ENCODE results near the gene ISY1.
A peak's percentile ranks its signal among the peaks of the same experiment; 100 is the strongest.
"Not testable (repeated sequence)": the region's sequence is repeated elsewhere in the genome, so short reads cannot be mapped to it uniquely, and the experiment has no call there.

ISY1 gene

DNA sequence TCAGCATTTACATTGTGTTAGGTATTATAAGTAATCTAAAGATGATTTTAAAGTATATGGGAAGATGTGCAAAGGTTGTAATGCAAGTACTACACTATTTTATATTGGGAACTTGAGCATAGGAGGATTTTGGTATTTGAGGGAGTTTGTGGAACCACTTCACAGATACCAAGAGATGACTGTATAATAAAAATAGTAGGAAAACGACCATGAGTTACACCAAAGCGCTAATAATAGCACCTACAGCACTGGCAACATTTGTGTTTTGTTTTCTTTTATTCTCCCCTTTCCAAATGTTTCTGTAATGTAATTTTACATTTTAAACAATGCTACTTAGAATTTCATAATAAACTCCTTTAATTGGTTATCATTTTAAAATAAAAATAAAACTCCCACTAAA is 12.3 kb upstream of the ISY1 start:
- no peak for FAIRE-seq
- DNase-seq (ENCODE audit: insufficient read length, low spot score), result no peak

DNA sequence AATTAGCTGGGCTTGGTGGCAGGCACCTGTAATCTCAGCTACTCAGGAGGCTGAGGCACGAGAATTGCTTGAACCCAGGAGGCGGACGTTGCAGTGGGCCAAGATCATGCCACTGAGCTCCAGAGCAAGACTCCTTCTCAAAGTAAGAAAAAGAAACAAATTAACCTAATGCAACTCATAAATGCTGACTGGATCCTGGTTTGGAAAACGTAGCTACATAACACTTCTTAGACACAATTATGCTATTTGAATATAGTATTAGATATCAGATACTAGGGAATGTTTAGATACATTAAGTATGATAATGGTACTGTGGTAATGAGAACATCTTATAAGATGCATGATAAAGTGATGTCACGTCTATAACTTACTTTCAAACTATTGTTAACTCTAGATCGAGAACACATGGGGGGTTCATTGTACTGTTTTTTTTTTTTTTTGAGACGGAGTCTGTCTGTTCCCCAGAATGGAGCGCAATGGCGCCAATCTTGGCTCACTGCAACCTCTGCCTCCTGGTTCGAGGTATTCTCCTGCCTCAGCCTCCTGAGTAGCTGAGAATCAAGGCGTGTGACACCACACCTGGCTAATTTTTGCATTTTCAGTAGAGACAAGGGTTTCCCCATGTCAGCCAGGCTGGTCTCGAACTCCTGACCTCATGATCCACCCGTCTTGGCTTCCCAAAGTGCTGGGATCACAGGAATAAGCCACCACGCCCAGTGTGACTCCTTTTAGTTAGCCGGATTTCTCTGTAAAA is 5.9 kb upstream of the ISY1 start:
- DNase-seq (ENCODE audit: insufficient read length, low spot score) (no peak), FAIRE-seq (no peak)

DNA sequence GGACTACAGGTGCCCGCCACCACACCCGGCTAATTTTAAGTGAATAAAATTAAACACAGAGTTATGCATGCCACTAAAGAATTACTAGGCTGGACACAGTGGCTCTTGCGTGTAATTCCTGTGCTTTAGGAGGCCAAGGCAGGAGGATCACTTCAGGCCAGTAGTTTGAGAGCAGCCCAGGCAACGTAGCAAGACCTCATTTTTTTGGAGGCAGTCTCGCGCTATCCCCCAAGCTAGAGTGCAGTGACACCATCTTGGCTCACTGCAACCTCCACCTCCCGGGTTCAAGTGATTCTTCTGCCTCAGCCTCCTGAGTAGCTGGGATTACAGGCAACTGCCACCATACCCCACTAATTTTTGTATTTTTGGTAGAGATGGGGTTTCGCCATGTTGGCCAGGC is 4.7 kb upstream of the ISY1 start:
- not testable (repeated sequence) for DNase-seq (ENCODE audit: insufficient read length, low spot score); FAIRE-seq

- DNase-seq (ENCODE audit: insufficient read length, low spot score) (no peak), FAIRE-seq (no peak)
Measured at GRCh38 chr3:129164500-129164899, 3.6 kb upstream of the ISY1 start.

DNA sequence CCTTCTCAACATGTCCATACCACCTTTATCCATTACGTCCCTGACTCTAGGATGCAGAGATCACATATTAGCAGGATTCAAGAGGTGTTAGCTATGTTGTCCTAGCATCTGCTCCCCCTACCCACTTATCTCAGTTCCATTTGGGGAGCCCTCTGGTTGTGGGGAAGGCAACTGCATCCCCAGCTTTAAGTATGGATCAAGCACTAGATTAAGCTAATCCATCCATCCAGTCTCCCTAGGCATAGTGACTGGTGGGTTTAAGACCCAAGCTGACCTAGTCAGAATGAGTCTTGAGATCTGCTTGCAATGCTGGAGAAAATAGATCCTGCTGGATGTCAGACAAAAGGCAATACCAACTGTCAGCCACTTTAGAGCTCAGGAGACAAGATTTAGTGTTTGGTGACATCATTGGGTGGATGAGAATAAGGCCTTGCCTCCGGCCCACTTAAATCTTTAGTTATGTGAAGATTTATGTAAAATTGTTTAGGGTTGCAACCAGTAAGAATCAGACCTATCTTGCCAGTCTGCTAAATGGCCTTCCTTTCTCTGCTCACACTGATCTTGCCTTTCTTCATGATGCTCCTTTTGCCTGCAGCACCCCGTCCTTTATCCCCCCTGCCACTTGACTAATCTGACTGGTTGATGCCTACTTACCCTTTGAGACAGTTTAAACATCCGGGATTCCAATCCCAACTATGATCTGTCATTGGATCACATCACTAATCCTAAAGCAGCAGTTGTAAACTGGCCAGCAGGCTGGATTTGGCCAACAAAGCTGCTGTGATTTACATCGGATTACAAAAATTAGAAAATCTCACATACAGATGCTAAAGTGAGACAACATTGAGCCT is 2.1 kb upstream of the ISY1 start:
- DNase-seq (ENCODE audit: insufficient read length, low spot score) (no peak), FAIRE-seq (no peak)

GRCh38 chr3:129161860-129162271 is 1.0 kb upstream of the ISY1 start:
- no peak for FAIRE-seq
- no peak for DNase-seq (ENCODE audit: insufficient read length, low spot score)

GRCh38 chr3:129144786-129145185 is 16.1 kb downstream of the ISY1 start:
- DNase-seq (ENCODE audit: insufficient read length, low spot score) (no peak), FAIRE-seq (no peak)

GRCh38 chr3:129141011-129141410 is 19.9 kb downstream of the ISY1 start:
- DNase-seq (ENCODE audit: insufficient read length, low spot score); FAIRE-seq: not testable (repeated sequence)

DNA sequence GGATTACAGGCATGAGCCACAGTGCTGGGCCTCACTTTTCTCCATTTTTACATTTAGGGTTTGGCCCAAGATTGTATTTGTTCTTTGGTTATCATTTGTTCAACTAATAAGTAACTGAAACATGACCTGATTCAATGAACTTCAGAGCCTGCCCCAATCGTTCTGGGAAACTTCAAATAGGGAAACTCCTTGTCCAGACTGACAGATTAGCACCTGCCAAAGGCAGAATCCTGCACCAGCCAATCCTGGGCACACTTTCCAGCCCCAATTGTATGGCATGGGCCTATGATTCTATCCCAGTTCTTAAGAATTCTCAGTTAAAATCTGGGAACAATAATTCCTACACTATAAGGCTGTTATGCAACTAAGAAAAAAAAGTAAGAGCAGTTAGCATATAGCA is 21.0 kb downstream of the ISY1 start:
- FAIRE-seq (no peak), DNase-seq (ENCODE audit: insufficient read length, low spot score) (no peak)

DNA sequence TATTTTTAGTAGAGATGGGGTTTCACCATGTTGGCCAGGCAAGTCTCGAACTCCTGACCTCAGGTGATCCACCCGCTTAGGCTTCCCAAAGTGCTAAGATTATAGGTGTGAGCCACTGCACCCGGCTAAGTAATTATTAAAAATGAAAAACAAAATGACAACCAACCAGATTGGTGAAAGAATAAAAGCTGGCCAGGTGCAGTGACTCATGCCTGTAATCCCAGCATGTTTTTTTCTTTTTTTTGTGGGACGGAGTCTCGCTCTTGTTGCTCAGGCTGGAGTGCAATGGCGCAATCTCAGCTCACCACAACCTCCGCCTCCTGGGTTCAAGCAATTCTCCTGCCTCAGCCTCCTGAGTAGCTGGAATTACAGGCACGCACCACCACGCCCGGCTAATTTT is 24.6 kb downstream of the ISY1 start:
- FAIRE-seq; DNase-seq (ENCODE audit: insufficient read length, low spot score): not testable (repeated sequence)

DNA sequence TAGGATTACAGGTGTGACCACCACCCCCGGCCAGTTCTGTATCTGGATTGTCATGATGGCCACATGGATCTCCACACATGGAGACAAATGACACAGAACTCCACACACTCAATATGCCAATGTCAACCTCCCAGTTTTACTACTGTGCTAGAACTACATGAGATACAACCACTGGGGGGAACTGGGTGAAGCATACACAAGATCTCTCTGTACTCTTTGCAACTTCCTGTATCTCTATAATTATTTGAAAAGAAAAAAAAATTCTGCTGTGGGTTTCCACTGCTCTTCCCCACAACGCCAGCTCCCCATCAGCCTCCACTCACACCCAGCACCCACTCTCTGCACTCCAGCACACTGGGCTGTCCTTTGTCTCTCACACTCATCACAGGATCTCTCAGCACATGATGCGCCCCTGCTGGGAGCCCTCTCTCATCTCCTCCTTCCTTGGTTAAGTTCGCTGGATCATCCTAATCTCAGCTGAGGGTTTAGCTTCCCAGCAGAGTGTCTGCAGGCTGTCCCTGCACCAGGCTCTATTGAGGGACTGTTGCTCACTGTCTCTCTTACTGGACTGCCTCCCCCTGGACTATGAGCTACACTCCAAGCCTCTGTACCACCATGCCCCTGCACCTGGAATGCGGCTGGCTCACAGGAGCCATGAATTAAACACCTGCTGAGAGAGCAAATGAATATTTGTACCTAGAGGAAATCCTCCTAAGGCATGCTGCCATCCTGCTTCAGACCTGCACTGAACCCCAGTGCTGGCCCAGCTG is 28.6 kb downstream of the ISY1 start:
- FAIRE-seq (no peak), DNase-seq (ENCODE audit: insufficient read length, low spot score) (no peak)

GRCh38 chr3:129131465-129132088 is 29.3 kb downstream of the ISY1 start:
- no peak for DNase-seq (ENCODE audit: insufficient read length, low spot score)
- peak; percentile 52 for FAIRE-seq

GRCh38 chr3:129130291-129130813 is 30.5 kb downstream of the ISY1 start:
- DNase-seq (ENCODE audit: insufficient read length, low spot score) (no peak), FAIRE-seq (no peak)

GRCh38 chr3:129128357-129129155 is 32.3 kb downstream of the ISY1 start:
- FAIRE-seq (no peak), DNase-seq (ENCODE audit: insufficient read length, low spot score) (no peak)

GRCh38 chr3:129126726-129127280 is 34.1 kb downstream of the ISY1 start:
- no peak for DNase-seq (ENCODE audit: insufficient read length, low spot score)
- no peak for FAIRE-seq

GRCh38 chr3:129123314-129124060 is 37.4 kb downstream of the ISY1 start:
- FAIRE-seq, result no peak
- DNase-seq (ENCODE audit: insufficient read length, low spot score), result no peak

- FAIRE-seq (no peak), DNase-seq (ENCODE audit: insufficient read length, low spot score) (no peak)
Measured at GRCh38 chr3:129122412-129123011, 38.4 kb downstream of the ISY1 start.

- DNase-seq (ENCODE audit: insufficient read length, low spot score), result peak; percentile 95
- peak; percentile 98 for FAIRE-seq
Measured at GRCh38 chr3:129121792-129122411, 39.0 kb downstream of the ISY1 start, which contains the start of gene RAB43. RAB43 (minus strand) TSS chr3:129121804; CDS start chr3:129121489, 315 bp downstream.
